C4-2B (cell line): ENCODE results near the gene ARL11.

Experiments used
- H3K27ac ChIP-seq: fragments of 450-650 bp; 2 replicates; pipeline ENCODE4 v1.5.1; 2017
- CTCF ChIP-seq: fragments of 450-650 bp; conservative IDR thresholded peaks from 2 replicates; pipeline ENCODE4 v1.5.1; 2017; ENCODE audit warnings: mild to moderate bottlenecking
- ZFX ChIP-seq: fragments of 450-650 bp; IDR thresholded peaks from 2 replicates; pipeline ENCODE4 v1.6.1; 2017

Gene ARL11

GRCh38 chr13:49632156-49632555, 3.8 kb downstream of the ARL11 start:
- no peak overlapping the region for H3K27ac ChIP-seq
- no peak for TF ChIP-seq ZFX
- TF ChIP-seq CTCF: no peak

GRCh38 chr13:49633710-49634109, 5.4 kb downstream of the ARL11 start:
- TF ChIP-seq CTCF: no peak
- TF ChIP-seq ZFX: no peak

GRCh38 chr13:49635599-49636433, 7.5 kb downstream of the ARL11 start:
- TF ChIP-seq ZFX (no peak), CTCF (no peak)

More at GRCh38 chr13:49633710-49634109, 5.4 kb downstream of the ARL11 start:
- H3K27ac ChIP-seq: no peak overlapping the region

GRCh38 chr13:49636705-49637104, 8.4 kb downstream of the ARL11 start:
- TF ChIP-seq CTCF (no peak), ZFX (no peak)
- no peak overlapping the region for H3K27ac ChIP-seq

More at GRCh38 chr13:49635599-49636433, 7.5 kb downstream of the ARL11 start:
- no peak overlapping the region for H3K27ac ChIP-seq

GRCh38 chr13:49638030-49638743, 9.9 kb downstream of the ARL11 start:
- TF ChIP-seq ZFX (no peak), CTCF (no peak)
- no peak overlapping the region for H3K27ac ChIP-seq

- H3K27ac ChIP-seq: no peak overlapping the region
Observed at GRCh38 chr13:49638744-49639072, 10.4 kb downstream of the ARL11 start.

More at GRCh38 chr13:49638744-49639072, 10.4 kb downstream of the ARL11 start:
- TF ChIP-seq ZFX (no peak), CTCF (no peak)
